Spleen (tissue), 7 donors: ENCODE results near the gene AP3S1.

Experiments
- CTCF ChIP-seq, 11 experiments: fragments of 200-600 bp in 7 of 11; fragments of 450-650 bp in 4 of 11; sonication (generic) in 4 of 11; IDR thresholded peaks in 8 of 11; conservative IDR thresholded peaks in 3 of 11; 1 replicate in 7 of 11; 2 replicates in 4 of 11; pipeline versions ENCODE4 v1.4.0 to v1.8.0; 2016 to 2021; ENCODE audit warnings: antibody characterized with exemption in 11 of 11, inconsistent platforms in 4 of 11, mild to moderate bottlenecking in 1 of 11
- POLR2AphosphoS5 ChIP-seq, 3 donors: sonication (generic); formaldehyde crosslinking; IDR thresholded peaks; one replicate each; pipeline ENCODE4 v1.5.1; 2017; ENCODE audit warnings: antibody characterized with exemption in 3 of 3
- donor health status: DM: no; HTN: no; CAD: no; lungs with moderate emphysema.
- donor health status: DM: no; HTN: no; CAD: no.
- donor health status: DM: no; HTN: no; CAD: no.

- TF ChIP-seq POLR2AphosphoS5 (IDR thresholded peaks at IDR 0.05) = no peak
- no peak for TF ChIP-seq CTCF (IDR thresholded peaks at IDR 0.05 in 8 of 11, conservative IDR thresholded peaks at IDR 0.05 in 3 of 11)
Observed at GRCh38 chr5:115884704-115885103, 43.0 kb downstream of the AP3S1 start.
